A549 treated with AZD9567 at 1 μM for 4 hours (cell line): Measurements from ENCODE around the gene AHNAK. TPM values are rescaled to one million over a fixed set of nuclear protein-coding genes. Genes with fewer than 3 reads are reported as not detected.

Experiments
- total RNA-seq: library from RNA; stranded (reverse); fragments of 200-300 nt; extraction: Qiagen RNA extraction; gene quantifications from 5 replicates; pipeline ENCODE4 v1.2.3, GENCODE V29; 2022; ENCODE audit not compliant: insufficient read depth

Gene AHNAK, protein sequence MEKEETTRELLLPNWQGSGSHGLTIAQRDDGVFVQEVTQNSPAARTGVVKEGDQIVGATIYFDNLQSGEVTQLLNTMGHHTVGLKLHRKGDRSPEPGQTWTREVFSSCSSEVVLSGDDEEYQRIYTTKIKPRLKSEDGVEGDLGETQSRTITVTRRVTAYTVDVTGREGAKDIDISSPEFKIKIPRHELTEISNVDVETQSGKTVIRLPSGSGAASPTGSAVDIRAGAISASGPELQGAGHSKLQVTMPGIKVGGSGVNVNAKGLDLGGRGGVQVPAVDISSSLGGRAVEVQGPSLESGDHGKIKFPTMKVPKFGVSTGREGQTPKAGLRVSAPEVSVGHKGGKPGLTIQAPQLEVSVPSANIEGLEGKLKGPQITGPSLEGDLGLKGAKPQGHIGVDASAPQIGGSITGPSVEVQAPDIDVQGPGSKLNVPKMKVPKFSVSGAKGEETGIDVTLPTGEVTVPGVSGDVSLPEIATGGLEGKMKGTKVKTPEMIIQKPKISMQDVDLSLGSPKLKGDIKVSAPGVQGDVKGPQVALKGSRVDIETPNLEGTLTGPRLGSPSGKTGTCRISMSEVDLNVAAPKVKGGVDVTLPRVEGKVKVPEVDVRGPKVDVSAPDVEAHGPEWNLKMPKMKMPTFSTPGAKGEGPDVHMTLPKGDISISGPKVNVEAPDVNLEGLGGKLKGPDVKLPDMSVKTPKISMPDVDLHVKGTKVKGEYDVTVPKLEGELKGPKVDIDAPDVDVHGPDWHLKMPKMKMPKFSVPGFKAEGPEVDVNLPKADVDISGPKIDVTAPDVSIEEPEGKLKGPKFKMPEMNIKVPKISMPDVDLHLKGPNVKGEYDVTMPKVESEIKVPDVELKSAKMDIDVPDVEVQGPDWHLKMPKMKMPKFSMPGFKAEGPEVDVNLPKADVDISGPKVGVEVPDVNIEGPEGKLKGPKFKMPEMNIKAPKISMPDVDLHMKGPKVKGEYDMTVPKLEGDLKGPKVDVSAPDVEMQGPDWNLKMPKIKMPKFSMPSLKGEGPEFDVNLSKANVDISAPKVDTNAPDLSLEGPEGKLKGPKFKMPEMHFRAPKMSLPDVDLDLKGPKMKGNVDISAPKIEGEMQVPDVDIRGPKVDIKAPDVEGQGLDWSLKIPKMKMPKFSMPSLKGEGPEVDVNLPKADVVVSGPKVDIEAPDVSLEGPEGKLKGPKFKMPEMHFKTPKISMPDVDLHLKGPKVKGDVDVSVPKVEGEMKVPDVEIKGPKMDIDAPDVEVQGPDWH (N-terminal part only)
- 302 to 368 TPM (median 355 TPM) in 5 replicates for total RNA-seq

DNA sequence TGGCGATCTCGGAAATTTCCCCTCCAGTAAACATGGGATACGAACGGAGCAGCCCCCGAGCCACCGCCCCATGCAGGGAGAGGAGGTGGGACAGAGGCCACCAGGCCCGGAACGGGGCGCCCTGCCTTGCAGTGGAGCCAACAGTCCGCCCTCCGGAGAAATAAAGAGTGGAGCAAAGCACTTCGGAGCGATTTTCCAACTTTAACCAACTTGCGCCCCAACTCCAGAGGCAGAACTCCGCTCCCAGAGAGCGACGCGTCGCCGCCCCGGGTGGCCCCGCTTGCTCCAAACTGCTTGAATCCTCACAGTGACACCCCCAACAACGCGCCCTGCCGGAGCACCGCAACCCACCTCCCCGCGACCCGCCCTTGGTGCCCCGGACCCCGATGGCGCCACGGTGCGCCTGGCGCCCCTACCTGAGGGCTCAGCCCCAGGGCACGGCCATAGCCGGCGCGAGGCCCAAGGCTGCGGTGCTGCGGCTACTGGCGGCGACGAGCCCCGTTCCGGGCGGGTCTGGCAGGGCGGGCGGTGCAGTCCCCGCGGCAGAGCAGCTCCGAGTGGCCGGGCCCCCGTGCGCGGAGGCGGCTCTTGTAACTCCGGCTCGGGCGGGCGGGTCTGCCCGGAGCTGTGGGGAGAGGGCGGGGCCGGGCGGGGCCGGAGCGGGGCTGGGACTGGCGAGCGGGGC is at the start of gene AHNAK:
TSS of gene AHNAK (minus strand) at position 563 of the 685 bp plus-strand sequence. CDS start 10,708 bp downstream, outside the sequence.

DNA sequence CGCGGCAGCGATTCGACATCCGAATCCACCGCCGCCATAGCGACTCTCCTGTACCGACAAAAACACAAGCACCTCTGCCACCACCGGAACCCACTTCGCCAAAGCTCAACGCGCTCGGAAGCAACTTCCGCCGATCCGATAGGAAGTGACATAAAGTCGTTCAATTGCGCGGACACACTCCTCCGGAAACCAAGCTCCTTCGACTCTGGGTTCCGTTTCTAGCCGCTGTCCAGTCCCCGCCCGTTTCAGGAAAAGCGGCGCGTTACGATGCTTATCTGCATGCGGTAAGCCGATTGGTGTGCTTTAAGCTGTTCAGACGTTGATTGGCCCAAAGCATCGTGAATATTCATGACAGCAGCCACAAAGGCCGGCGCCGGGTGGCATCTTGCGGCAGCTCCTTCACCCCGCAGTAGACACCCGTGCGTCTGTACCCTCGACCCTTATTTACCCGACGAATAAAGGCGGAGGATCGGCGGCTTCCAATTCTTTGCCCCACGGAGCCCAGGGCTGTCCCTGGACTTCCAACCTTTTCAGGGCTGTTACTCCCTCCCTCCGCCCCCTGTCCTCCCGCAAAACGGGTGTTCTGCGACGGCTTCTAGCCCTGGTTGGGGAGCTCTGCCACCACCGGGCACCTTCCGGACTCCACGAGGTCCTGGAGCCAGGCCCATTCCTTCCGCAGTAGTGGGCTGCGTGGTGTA is 45.0 kb upstream of the AHNAK start, which contains the start of gene TUT1:
TSS of gene TUT1 (minus strand) at position 76 of the 698 bp plus-strand sequence. CDS start at position 38, 38 bp downstream.

DNA sequence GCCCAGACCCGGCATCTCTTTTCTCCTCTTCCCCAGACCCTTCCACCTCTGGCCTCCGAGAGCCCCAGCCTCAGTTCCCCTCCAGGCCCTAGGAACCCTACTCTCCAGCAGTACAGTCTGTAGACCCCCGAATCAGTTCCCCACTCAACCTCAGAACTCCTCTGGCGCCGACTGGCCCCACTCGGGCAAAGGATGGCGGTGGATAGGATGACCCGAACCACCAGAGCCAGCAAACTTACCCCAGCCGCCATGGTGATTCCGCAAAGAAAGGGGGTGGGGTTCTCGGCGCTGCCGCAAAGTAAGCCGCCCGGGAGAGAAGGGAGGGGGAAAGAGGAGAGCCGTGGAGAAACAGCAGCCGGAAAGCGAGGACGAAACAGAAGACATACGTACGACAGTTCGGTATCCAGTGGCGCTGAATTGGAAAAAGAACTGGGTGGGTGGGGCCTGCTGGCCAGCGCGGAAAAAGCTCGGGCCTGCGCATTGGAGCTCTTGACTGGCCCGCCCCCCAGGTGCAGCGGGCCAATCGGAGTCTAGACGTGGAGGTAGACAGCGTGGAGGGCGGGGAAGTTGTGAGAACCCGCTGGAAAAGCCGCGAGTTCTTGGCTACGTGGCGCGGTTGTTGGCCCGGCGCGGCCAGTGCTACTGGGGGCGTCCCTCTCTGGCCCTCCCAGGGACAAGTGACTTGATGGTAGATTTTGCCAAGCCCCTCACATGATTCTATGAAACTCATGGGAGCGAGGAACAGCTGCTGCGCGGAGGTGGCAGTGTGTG is 27.2 kb upstream of the AHNAK start, which contains the start of gene EEF1G:
TSS of gene EEF1G (minus strand) at position 300 of the 771 bp plus-strand sequence. CDS start at position 251, 49 bp downstream.

DNA sequence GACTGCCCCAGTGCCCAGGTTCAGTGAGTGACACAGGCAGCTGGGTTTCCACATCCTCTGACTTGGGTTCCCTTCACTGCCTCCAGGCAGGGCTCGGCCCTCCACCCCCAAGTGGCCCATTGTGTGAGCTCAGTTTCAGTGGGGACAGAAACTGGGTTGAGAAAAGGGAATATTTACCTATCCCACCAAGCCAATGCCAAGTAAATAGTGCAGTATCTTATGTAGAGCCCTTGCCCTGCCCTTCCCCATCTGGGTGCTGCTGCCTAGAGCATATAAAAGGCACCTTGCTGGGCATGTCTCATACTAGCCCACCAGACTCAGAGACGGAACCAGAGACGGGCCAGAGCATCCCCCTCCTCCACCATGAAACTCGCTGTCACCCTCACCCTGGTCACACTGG is 127.9 kb downstream of the AHNAK start, which contains the start of gene SCGB1A1:
TSS of gene SCGB1A1 (plus strand) at position 301 of the 400 bp plus-strand sequence. CDS start at position 364, 63 bp downstream.

Other genes starting within 250 kb of the AHNAK start
- gene SCGB1D4, start 247.7 kb downstream of the AHNAK start, total RNA-seq = not detected in 5 replicates
- gene ASRGL1, start 209.4 kb downstream of the AHNAK start, total RNA-seq = 9.1 to 15.6 TPM (median 13.1 TPM) in 5 replicates
- gene SCGB1A1, start 127.8 kb downstream of the AHNAK start, total RNA-seq = 0.33 TPM in 1 of 5 replicates, not detected in the others
- 1,906 to 2,030 TPM (median 1,958 TPM) in 5 replicates for gene EEF1G, start 27.1 kb upstream of the AHNAK start, total RNA-seq
- gene TUT1, start 44.7 kb upstream of the AHNAK start, total RNA-seq = 11.0 to 17.1 TPM (median 16.1 TPM) in 5 replicates
- gene MTA2, start 55.1 kb upstream of the AHNAK start, total RNA-seq = 78.1 to 84.0 TPM (median 82.0 TPM) in 5 replicates
- 19.0 to 24.5 TPM (median 22.2 TPM) in 5 replicates for gene EML3, start 66.0 kb upstream of the AHNAK start, total RNA-seq
- gene ROM1, start 66.5 kb upstream of the AHNAK start, total RNA-seq = 1.6 to 4.0 TPM (median 3.3 TPM) in 5 replicates
- gene B3GAT3, start 75.2 kb upstream of the AHNAK start, total RNA-seq = 31.5 to 62.5 TPM (median 57.4 TPM) in 5 replicates
- 235 to 274 TPM (median 257 TPM) in 5 replicates for gene GANAB, start 99.8 kb upstream of the AHNAK start, total RNA-seq
- 23.9 to 26.5 TPM (median 25.3 TPM) in 5 replicates for gene INTS5, start 106.5 kb upstream of the AHNAK start, total RNA-seq
- gene C11orf98, start 118.4 kb upstream of the AHNAK start, total RNA-seq = 105 to 143 TPM (median 136 TPM) in 5 replicates
- gene CSKMT, start 118.5 kb upstream of the AHNAK start, total RNA-seq = 13.6 to 21.8 TPM (median 18.4 TPM) in 5 replicates
- gene UQCC3, start 124.9 kb upstream of the AHNAK start, total RNA-seq = 19.0 to 37.4 TPM (median 35.6 TPM) in 5 replicates
- 2.6 to 5.1 TPM (median 4.1 TPM) in 5 replicates for gene LBHD1, start 125.5 kb upstream of the AHNAK start, total RNA-seq
- gene UBXN1, start 132.3 kb upstream of the AHNAK start, total RNA-seq = 86.8 to 127 TPM (median 119 TPM) in 5 replicates
- gene LRRN4CL, start 142.7 kb upstream of the AHNAK start, total RNA-seq = 0.06 to 0.13 TPM (median 0.10 TPM) in 4 of 5 replicates, not detected in the other
- 42.8 to 90.9 TPM (median 77.6 TPM) in 5 replicates for gene BSCL2, start 160.6 kb upstream of the AHNAK start, total RNA-seq
- 0.09 TPM in 1 of 5 replicates, not detected in the others for gene GNG3, start 160.9 kb upstream of the AHNAK start, total RNA-seq
- gene HNRNPUL2, start 180.7 kb upstream of the AHNAK start, total RNA-seq = 37.9 to 42.5 TPM (median 40.9 TPM) in 5 replicates
- 30.4 to 50.8 TPM (median 32.7 TPM) in 5 replicates for gene TTC9C, start 181.7 kb upstream of the AHNAK start, total RNA-seq
- gene ZBTB3, start 207.4 kb upstream of the AHNAK start, total RNA-seq = 1.0 to 2.9 TPM (median 1.3 TPM) in 5 replicates
- gene POLR2G, start 214.8 kb upstream of the AHNAK start, total RNA-seq = 165 to 192 TPM (median 183 TPM) in 5 replicates
- 14.2 to 15.2 TPM (median 14.7 TPM) in 5 replicates for gene TAF6L, start 224.6 kb upstream of the AHNAK start, total RNA-seq
- 66.2 to 95.9 TPM (median 86.1 TPM) in 5 replicates for gene TMEM179B, start 240.6 kb upstream of the AHNAK start, total RNA-seq
- 20.3 to 33.0 TPM (median 29.3 TPM) in 5 replicates for gene TMEM223, start 245.2 kb upstream of the AHNAK start, total RNA-seq